Kidney (tissue), 14 donors: ENCODE results near the gene AGAP2. TPM values are rescaled to one million over a fixed set of nuclear protein-coding genes. Genes with fewer than 3 reads are reported as not detected.

Source experiments
- DNase-seq, 5 donors: peaks; one replicate each; pipeline ENCODE4 v3.0.0-alpha.2; 2013 to 2020
- FAIRE-seq: peaks from 2 replicates; lab custom pipeline; 2012; peaks lifted over from hg19 to GRCh38; lab: Jason Lieb, UNC
- H3K27ac ChIP-seq, 2 donors: one replicate each; pipeline ENCODE4 v1.7.0; 2013; ENCODE audit warnings: low read depth in 2 of 2, low read length in 2 of 2, inconsistent platforms in 1 of 2
- H3K27me3 ChIP-seq: one replicate; pipeline ENCODE4 v1.7.1; 2013; ENCODE audit warnings: low read length, inconsistent platforms; ENCODE audit not compliant: control insufficient read depth, insufficient read depth
- H3K36me3 ChIP-seq, 3 donors: one replicate each; pipeline versions ENCODE4 v1.7.0 to v1.7.1; 2013; ENCODE audit warnings: low read length in 3 of 3, control low read depth in 1 of 3, inconsistent platforms in 1 of 3; ENCODE audit not compliant: insufficient read depth in 3 of 3, control insufficient read depth in 2 of 3
- H3K4me1 ChIP-seq, 3 donors: one replicate each; pipeline versions ENCODE4 v1.7.0 to v1.7.1; 2013; ENCODE audit warnings: low read length in 3 of 3, inconsistent platforms in 1 of 3, low read depth in 1 of 3; ENCODE audit not compliant: control insufficient read depth in 2 of 3, insufficient read depth in 2 of 3
- H3K4me3 ChIP-seq, 3 donors: one replicate each; pipeline versions ENCODE4 v1.7.0 to v1.8.1; 2013; ENCODE audit warnings: low read length in 3 of 3, control low read depth in 1 of 3, inconsistent platforms in 1 of 3
- H3K9ac ChIP-seq, 3 donors: one replicate each; pipeline versions ENCODE4 v1.7.0 to v1.7.1; 2013; ENCODE audit warnings: low read length in 3 of 3, control low read depth in 1 of 3, inconsistent platforms in 1 of 3
- H3K9me3 ChIP-seq, 3 donors: one replicate each; pipeline versions ENCODE4 v1.7.0 to v1.7.1; 2013; ENCODE audit warnings: low read length in 3 of 3, control low read depth in 1 of 3, inconsistent platforms in 1 of 3; ENCODE audit not compliant: control insufficient read depth in 2 of 3, insufficient read depth in 1 of 3
- intact Hi-C: fragments of 100-400 bp; cut with DNase I; formaldehyde crosslinking; loops from one replicate; pipeline ENCODE4 v1.11.1; 2022
- polyA plus RNA-seq: library from polyadenylated mRNA; stranded (reverse); fragments of 350-450 nt; fragmentation: Illumina TruSeq; extraction: RNeasy Lipid Tissue Mini Kit (QIAGEN cat#74804); gene quantifications from one replicate; pipeline ENCODE4 v1.2.3, GENCODE V29; 2014; ENCODE audit warnings: low read depth, low replicate concordance; ENCODE audit not compliant: insufficient read depth
- total RNA-seq: library from RNA; stranded (reverse); fragmentation: NEBNext Ultra II Directional; extraction: Animal tissue kit (Norgen Biotek cat#: 25700); gene quantifications from one replicate; pipeline ENCODE4 v1.2.1, GENCODE V29; 2021
- TF ChIP-seq, protein P1 (sequence below): IDR thresholded peaks from 3 replicates; pipeline ENCODE4 v1.5.1; 2012; ENCODE audit warnings: mild to moderate bottlenecking, moderate library complexity, borderline replicate concordance; ENCODE audit not compliant: insufficient read depth; ENCODE audit errors: extremely low read depth
- donor health status: control.
- donor health status: control.
- donor health status: control.
- donor health status: control.
- donor health status: control.
- donor health status: DM: yes; HTN: yes; CAD: no.
- donor health status: Normal renal cell carcinoma (clear cell type).

The AGAP2 gene
- total and polyA plus RNA-seq, 2 donors from 2014 or later, result 0.13 to 3.7 TPM

DNA sequence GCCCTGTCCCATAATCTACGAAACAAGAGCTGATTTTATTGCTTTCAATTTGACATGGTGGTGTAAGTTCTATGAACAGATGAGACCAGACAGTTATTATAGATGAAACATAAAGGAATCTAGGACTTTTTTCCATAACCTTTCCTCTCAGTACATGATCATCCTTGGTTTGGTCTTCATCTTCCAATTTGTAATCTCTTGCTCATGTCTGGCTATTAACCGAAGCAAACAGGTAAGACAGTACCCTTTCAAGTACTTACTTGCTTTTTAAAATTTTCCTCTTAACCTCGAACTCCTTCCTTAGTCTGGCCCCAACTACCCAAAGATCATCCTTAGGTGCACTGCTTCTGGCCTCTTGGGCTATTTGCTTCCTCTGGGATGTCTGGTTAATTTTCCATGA is 7.5 kb upstream of the AGAP2 start:
- peaks cover 0 to 10% (median 5%) of the 10 kb centered on the region in 3 donors for H3K4me1 ChIP-seq
- H3K9me3 ChIP-seq, result no peaks in the 10 kb centered on the region
- FAIRE-seq, result no peak
- no peak overlapping the region for H3K9ac ChIP-seq
- peak overlapping the region in 2 of 3 donors; percentile 96 for H3K4me3 ChIP-seq
- peaks cover 3% of the 10 kb centered on the region for H3K27me3 ChIP-seq
- peaks cover 7 to 16% (median 8%) of the 10 kb centered on the region in 3 donors for H3K36me3 ChIP-seq
- TF ChIP-seq, protein P1, sequence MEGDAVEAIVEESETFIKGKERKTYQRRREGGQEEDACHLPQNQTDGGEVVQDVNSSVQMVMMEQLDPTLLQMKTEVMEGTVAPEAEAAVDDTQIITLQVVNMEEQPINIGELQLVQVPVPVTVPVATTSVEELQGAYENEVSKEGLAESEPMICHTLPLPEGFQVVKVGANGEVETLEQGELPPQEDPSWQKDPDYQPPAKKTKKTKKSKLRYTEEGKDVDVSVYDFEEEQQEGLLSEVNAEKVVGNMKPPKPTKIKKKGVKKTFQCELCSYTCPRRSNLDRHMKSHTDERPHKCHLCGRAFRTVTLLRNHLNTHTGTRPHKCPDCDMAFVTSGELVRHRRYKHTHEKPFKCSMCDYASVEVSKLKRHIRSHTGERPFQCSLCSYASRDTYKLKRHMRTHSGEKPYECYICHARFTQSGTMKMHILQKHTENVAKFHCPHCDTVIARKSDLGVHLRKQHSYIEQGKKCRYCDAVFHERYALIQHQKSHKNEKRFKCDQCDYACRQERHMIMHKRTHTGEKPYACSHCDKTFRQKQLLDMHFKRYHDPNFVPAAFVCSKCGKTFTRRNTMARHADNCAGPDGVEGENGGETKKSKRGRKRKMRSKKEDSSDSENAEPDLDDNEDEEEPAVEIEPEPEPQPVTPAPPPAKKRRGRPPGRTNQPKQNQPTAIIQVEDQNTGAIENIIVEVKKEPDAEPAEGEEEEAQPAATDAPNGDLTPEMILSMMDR, result no peak
- H3K27ac ChIP-seq, result no peak overlapping the region
- intact Hi-C loops, result no loop called here
- DNase-seq, result no peak

DNA sequence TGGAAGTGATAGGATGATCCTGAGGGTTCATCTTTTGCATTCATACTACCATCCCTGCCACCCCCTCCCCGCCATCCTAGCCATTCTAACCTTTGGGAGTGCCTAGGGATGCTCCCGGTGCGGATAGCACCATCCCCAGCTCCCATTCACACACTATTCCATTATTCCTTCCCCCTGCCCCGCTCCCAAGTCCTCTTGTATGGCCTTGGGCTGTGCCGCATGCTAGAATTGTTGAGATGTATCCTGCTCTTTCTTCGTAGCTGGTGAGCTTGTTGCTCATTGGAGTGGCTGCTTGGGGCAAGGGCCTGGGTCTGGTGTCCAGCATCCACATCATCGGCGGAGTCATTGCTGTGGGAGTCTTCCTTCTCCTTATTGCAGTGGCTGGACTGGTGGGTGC is 6.9 kb upstream of the AGAP2 start:
- peaks cover 7 to 16% (median 7%) of the 10 kb centered on the region in 3 donors for H3K36me3 ChIP-seq
- peaks cover 8% of the 10 kb centered on the region for H3K27me3 ChIP-seq
- no peaks in the 10 kb centered on the region for H3K9me3 ChIP-seq
- intact Hi-C loops, result no loop called here
- FAIRE-seq (no peak), DNase-seq (peak in 2 of 5 donors; percentile 57 to 59)
- TF ChIP-seq, protein P1, result no peak
- peak overlapping the region; percentile 89 to 97 (median 96) for H3K9ac ChIP-seq
- peaks cover 0 to 6% (median 5%) of the 10 kb centered on the region in 3 donors for H3K4me1 ChIP-seq
- peak overlapping the region; percentile 95 to 98 for H3K27ac ChIP-seq
- H3K4me3 ChIP-seq, result peak overlapping the region; percentile 91 to 96 (median 96)

DNA sequence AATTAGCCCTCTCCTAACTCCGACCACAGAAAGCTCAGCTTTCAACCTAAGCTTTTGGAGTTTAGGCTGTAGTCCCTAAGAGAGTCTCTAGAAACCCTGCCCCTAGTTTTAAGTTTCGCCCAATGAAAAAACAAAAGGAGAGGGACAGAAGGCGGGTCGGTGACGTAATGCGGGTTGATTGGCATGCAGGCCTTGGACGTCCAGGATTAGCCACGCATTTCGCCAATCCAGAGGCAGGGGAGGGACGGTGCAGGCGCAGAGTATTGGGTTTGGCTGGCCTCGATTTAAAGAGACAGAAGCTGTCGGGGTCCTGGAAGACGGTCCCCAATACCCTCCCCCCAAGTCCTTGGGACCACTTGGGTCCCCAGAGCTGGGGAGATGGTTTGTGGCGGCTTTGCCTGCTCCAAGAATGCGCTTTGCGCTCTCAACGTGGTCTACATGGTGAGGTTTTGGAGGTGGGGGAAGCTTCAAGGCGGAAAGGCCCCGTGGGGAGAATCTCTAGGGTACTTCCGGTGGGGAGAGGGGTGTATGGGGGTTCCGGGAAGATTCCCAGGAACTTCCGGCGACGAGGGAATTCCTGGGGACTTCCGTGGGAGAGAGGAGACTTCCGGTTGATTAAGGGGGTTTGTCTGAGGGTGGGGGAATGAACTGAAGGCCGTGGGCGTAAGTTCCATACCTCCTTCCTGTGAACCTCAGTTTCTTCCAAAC is 6.4 kb upstream of the AGAP2 start, which contains the start of gene TSPAN31:
Gene TSPAN31 (plus strand): TSS at position 263 of the 708 bp plus-strand sequence. CDS start 116 bp downstream, at position 379.
- Histone ChIP-seq H3K4me3 (peak within 1 kb of the TSS; percentile 91 to 96 (median 96)), H3K9me3 (no peaks in the 10 kb centered on the region), H3K9ac (peak within 1 kb of the TSS; percentile 89 to 97 (median 96)), H3K4me1 (peaks cover 0 to 6% (median 5%) of the 10 kb centered on the region in 3 donors), H3K27ac (peak within 1 kb of the TSS; percentile 95 to 98), H3K27me3 (peaks cover 8% of the 10 kb centered on the region), H3K36me3 (peaks cover 4 to 15% (median 7%) of the 10 kb centered on the region in 3 donors)
- FAIRE-seq (peak; percentile 82), DNase-seq (peak; percentile 98 to 99 (median 99))
- TF ChIP-seq, protein P1, result no peak
- intact Hi-C loops, result no loop called here
